Activated CD4-positive, CD25-positive, alpha-beta regulatory T cell (primary cell): ENCODE results near the gene AK6.
"Not testable (repeated sequence)": the region's sequence is repeated elsewhere in the genome, so short reads cannot be mapped to it uniquely, and the experiment has no call there.

Source experiments
- DNase-seq, 4 experiments: peaks; one replicate each; lab custom pipeline; 2025; lab: John Stamatoyannopoulos, UW

The AK6 gene

GRCh38 chr5:69369340-69370121 is at the start of gene AK6, which contains the start of the genes RAD17 and TAF9:
Gene AK6 (minus strand): TSS chr5:69369520. CDS start chr5:69369490, 30 bp downstream.
Gene RAD17 (plus strand): TSS chr5:69369818. CDS start chr5:69372209, 2,391 bp downstream.
Gene TAF9 (minus strand): TSS chr5:69369520. CDS start chr5:69365737, 3,783 bp downstream.
- peak; percentile 83 to 90 (median 88) for DNase-seq

GRCh38 chr5:69418554-69418953 is 49.2 kb upstream of the AK6 start:
- DNase-seq, result no peak

- no peak for DNase-seq
These were observed 47.4 kb upstream of the AK6 start for GRCh38 chr5:69416699-69417098.

GRCh38 chr5:69416180-69416579 is 46.9 kb upstream of the AK6 start:
- no peak for DNase-seq

- no peak for DNase-seq
These were observed 46.3 kb upstream of the AK6 start for GRCh38 chr5:69415584-69415958.

DNA sequence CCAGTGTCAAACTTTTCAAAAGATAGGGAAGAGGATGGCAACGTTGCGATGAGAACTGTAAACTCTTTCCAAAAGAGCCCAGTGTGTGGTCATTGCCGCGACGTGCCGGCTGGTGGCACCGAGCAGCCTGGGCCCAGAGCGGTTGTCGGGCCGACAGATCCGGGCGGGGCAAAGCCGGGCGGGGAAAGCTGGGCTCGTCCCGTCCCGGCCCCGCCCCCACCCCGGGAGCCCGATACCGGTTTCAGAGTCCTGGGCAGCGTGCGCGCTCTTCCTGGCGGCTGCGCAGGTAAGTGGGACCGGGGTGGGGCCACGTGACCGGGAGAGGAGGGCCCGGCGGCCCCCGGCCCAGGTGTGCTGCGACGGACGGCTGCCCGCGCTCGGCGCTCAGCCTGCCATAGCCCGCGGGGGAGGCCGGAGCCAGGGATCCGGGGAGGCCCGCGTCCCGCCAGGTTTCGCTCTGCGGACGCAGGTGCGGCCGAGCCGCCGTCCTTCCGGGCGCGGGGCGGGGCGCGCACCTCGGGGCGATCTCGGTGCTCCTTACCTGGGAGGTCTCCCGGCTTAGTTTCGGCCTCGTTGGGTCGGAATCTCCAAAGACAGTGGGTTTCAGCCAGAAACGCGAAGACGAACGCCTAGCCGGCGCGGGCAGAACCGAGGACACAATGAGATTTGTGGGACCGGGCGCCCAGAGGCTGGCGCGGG is 45.7 kb upstream of the AK6 start, which contains the start of gene MARVELD2:
TSS of gene MARVELD2 (plus strand) at position 232 of the 699 bp plus-strand sequence. CDS start 4,270 bp downstream, outside the sequence.
- peak in 3 of 4 experiments; percentile 3 to 19 (median 3) for DNase-seq

DNA sequence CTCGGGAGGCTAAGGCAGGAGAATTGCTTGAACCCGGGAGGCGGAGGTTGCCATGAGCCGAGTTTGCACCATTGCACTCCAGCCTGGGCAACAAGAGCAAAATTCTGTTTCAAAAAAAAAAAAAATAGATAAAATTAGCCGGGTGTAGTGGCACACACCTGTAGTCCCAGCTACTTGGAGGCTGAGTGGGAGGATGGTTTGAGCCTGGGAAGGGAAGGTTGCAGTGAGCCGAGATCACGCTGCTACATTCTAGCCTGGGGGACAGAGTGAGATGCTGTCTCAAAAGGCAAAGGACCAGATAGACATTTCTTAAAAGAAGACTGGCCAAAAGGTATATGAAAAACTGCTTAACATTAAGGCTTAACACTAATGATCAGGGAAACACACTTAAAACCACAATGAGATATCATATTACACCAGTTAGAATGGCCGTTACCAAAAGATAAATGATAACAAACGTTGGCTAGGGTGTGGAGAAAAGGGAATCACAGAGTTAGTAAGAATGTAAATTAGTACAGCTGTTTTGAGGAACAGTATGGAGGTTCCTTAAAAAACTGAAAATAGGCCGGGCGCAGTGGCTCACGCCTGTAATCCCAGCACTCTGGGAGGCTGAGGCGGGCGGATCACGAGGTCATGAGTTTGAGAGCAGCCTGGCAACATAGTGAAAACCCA is 35.5 kb upstream of the AK6 start:
- no peak for DNase-seq

GRCh38 chr5:69378376-69378775 is 9.1 kb upstream of the AK6 start:
- no peak for DNase-seq

GRCh38 chr5:69374911-69375446 is 5.7 kb upstream of the AK6 start:
- no peak for DNase-seq

- no peak for DNase-seq
These were observed 3.1 kb upstream of the AK6 start for GRCh38 chr5:69372394-69372793.

GRCh38 chr5:69370335-69370734 is 1.0 kb upstream of the AK6 start:
- not testable (repeated sequence) for DNase-seq

DNA sequence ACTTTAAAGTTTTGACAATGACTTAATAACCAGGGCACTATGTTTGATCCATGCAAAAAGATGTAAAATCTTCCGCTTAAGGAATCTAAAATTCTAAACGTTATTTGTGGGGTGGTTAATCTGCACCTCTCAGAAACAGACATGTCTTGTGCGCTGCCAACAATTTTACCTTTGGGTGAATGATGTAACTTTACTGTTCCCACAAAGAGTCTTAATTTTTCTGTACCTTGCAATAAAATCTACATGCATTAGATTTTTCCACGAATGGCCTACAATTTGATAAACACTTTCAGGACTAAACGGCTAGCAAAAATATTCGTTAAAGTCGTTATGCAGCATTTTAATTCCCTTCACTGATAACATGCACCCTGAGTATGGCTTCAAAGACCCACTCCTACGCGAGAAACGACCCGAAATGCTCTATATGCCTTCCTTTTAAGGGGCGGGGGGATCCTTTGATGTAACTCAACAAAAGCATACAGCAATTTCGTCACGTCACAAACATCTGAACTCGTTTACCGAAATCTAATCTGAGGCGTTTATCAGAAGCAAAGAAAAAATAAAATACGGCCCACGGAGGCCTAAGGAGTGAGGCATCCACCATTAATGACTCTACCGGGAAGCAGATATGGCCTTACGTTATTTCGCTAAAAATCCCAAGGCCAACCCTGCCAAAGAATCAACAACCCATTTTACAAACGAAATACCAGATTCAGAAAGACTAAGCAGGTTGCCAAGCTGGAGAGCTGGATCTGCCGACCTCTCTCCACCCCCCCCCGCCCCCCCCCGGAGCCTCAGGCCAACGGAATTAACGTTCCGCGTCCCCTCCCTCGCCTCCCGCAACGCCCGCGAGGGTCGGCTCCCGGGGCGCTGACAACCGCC is 621 bp downstream of the AK6 start:
- DNase-seq, result no peak

- no peak for DNase-seq
These were observed 1.5 kb downstream of the AK6 start for GRCh38 chr5:69367697-69368279.

- no peak for DNase-seq
These were observed 4.5 kb downstream of the AK6 start for GRCh38 chr5:69364850-69365249.

GRCh38 chr5:69364414-69364813 is 4.9 kb downstream of the AK6 start:
- no peak for DNase-seq

GRCh38 chr5:69360442-69360841 is 8.9 kb downstream of the AK6 start:
- no peak for DNase-seq

DNA sequence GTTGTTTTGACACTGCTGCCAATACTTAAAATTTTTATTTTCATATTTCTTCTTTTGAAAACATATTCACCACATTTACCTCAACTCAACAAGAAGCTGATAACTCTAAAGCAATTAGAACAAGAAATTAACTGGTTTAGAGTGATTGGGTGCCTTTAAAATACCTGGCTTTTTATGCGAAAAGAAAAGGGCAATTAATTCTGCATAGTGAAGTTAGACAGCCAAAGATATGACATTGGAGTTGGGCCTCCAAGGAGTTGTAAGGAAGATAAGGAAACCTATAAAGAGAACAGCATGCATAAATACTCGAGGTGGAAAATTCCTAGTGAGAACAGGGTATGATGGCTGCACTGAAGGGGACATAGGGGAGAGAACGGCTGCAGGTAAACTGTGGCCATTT is 9.6 kb downstream of the AK6 start:
- DNase-seq, result no peak

- no peak for DNase-seq
These were observed 18.7 kb downstream of the AK6 start for GRCh38 chr5:69350664-69351063.

GRCh38 chr5:69343083-69343482 is 26.2 kb downstream of the AK6 start:
- DNase-seq, result no peak

- no peak for DNase-seq
These were observed 27.7 kb downstream of the AK6 start for GRCh38 chr5:69341520-69342161.
